Immature natural killer cell (primary cell): ENCODE data around the gene CAPRIN2. TPM values are rescaled to one million over a fixed set of nuclear protein-coding genes. Genes with fewer than 3 reads are reported as not detected.

Experiments used
- DNase-seq, 3 donors: peaks; one replicate each; pipeline ENCODE4 v3.0.0; 2022; ENCODE audit warnings: mixed read lengths in 1 of 3
- H3K27ac Mint-ChIP-seq, 6 donors: one replicate each; pipeline ENCODE4 v1.8.0; 2020; ENCODE audit warnings: mixed read lengths in 6 of 6, mild to moderate bottlenecking in 5 of 6, inconsistent platforms in 4 of 6, moderate library complexity in 3 of 6
- H3K27me3 Mint-ChIP-seq, 3 donors: one replicate each; pipeline ENCODE4 v1.8.0; 2020 to 2021; ENCODE audit warnings: low read depth in 3 of 3, mild to moderate bottlenecking in 3 of 3, mixed read lengths in 3 of 3, moderate library complexity in 3 of 3, inconsistent platforms in 1 of 3
- H3K36me3 Mint-ChIP-seq, 3 donors: one replicate each; pipeline ENCODE4 v1.8.0; 2020; ENCODE audit warnings: mixed read lengths in 3 of 3, inconsistent platforms in 2 of 3, mild to moderate bottlenecking in 2 of 3
- H3K4me1 Mint-ChIP-seq, 2 donors: one replicate each; pipeline ENCODE4 v1.8.0; 2020; ENCODE audit warnings: inconsistent platforms in 2 of 2, mild to moderate bottlenecking in 2 of 2, mixed read lengths in 2 of 2, moderate library complexity in 1 of 2
- H3K4me3 Mint-ChIP-seq, 5 donors: one replicate each; pipeline ENCODE4 v1.8.0; 2020; ENCODE audit warnings: mild to moderate bottlenecking in 5 of 5, mixed read lengths in 5 of 5, inconsistent platforms in 3 of 5, moderate library complexity in 3 of 5
- H3K9me3 Mint-ChIP-seq, 6 donors: one replicate each; pipeline ENCODE4 v1.8.0; 2020; ENCODE audit warnings: mild to moderate bottlenecking in 6 of 6, mixed read lengths in 6 of 6, inconsistent platforms in 4 of 6, moderate library complexity in 3 of 6
- polyA plus RNA-seq, 3 donors: library from polyadenylated mRNA; unstranded; fragments of 300-500 nt; fragmentation: Illumina TruSeq; gene quantifications; one replicate each; pipeline ENCODE4 v1.2.3, GENCODE V29; 2021

Gene CAPRIN2
- polyA plus RNA-seq = 1 to 10 TPM; 3.0 to 8.8 (median 7.2) TPM

- peaks cover 25 to 51% of the 10 kb centered on the region in 2 donors for H3K4me1 Mint-ChIP-seq
- H3K9me3 Mint-ChIP-seq = no peaks in the 10 kb centered on the region
- peaks cover 6 to 13% (median 10%) of the 10 kb centered on the region in 3 donors for H3K27me3 Mint-ChIP-seq
- peak; percentile 95 to 96 (median 96) for DNase-seq
- peaks cover 0 to 6% (median 5%) of the 10 kb centered on the region in 3 donors for H3K36me3 Mint-ChIP-seq
- peak within 1 kb of the TSS; percentile 92 to 100 (median 98) for H3K4me3 Mint-ChIP-seq
- peak within 1 kb of the TSS; percentile 85 to 97 (median 92) for H3K27ac Mint-ChIP-seq
Observed at GRCh38 chr12:30754750-30755394, at the start of gene CAPRIN2. Gene CAPRIN2, minus strand, starts transcription at chr12:30754951. Its CDS starts 1,431 bp downstream, at chr12:30753520.

- Mint-ChIP-seq H3K9me3 (peaks cover 0 to 2% (median 0%) of the 10 kb centered on the region in 6 donors), H3K4me3 (peak overlapping the region; percentile 50 to 82 (median 75)), H3K36me3 (no peaks in the 10 kb centered on the region), H3K27me3 (peaks cover 4 to 18% (median 11%) of the 10 kb centered on the region in 3 donors), H3K27ac (peak overlapping the region in 1 of 6 donors; percentile 7), H3K4me1 (peaks cover 23 to 26% of the 10 kb centered on the region in 2 donors)
- DNase-seq = no peak
Observed at GRCh38 chr12:30797689-30798088, 42.9 kb upstream of the CAPRIN2 start.

- Mint-ChIP-seq H3K27ac (peak overlapping the region in 2 of 6 donors; percentile 62 to 66), H3K4me3 (peak overlapping the region; percentile 80 to 90 (median 84)), H3K27me3 (peaks cover 4 to 18% (median 11%) of the 10 kb centered on the region in 3 donors), H3K9me3 (peaks cover 0 to 2% (median 0%) of the 10 kb centered on the region in 6 donors), H3K4me1 (peaks cover 23 to 26% of the 10 kb centered on the region in 2 donors), H3K36me3 (no peaks in the 10 kb centered on the region)
- no peak for DNase-seq
Observed at GRCh38 chr12:30796891-30797371, 42.2 kb upstream of the CAPRIN2 start.

GRCh38 chr12:30796313-30796780 lies 41.6 kb upstream of the CAPRIN2 start:
- Mint-ChIP-seq H3K36me3 (no peaks in the 10 kb centered on the region), H3K9me3 (peaks cover 0 to 2% (median 0%) of the 10 kb centered on the region in 6 donors), H3K27ac (peak overlapping the region in 1 of 6 donors; percentile 95)

GRCh38 chr12:30795410-30796312 lies 40.9 kb upstream of the CAPRIN2 start:
- Mint-ChIP-seq H3K4me3 (peak overlapping the region; percentile 88 to 92 (median 89)), H3K4me1 (peaks cover 23 to 26% of the 10 kb centered on the region in 2 donors), H3K36me3 (no peaks in the 10 kb centered on the region), H3K27me3 (peaks cover 4 to 18% (median 11%) of the 10 kb centered on the region in 3 donors), H3K9me3 (peaks cover 0 to 2% (median 0%) of the 10 kb centered on the region in 6 donors), H3K27ac (peak overlapping the region; percentile 49 to 96 (median 88))
- peak; percentile 72 to 81 (median 73) for DNase-seq

More at GRCh38 chr12:30796313-30796780, 41.6 kb upstream of the CAPRIN2 start:
- no peak for DNase-seq
- Mint-ChIP-seq H3K4me1 (peaks cover 23 to 26% of the 10 kb centered on the region in 2 donors), H3K4me3 (peak overlapping the region; percentile 88 to 92 (median 89)), H3K27me3 (peaks cover 4 to 18% (median 11%) of the 10 kb centered on the region in 3 donors)

- H3K9me3 Mint-ChIP-seq = peaks cover 0 to 2% (median 0%) of the 10 kb centered on the region in 6 donors
- H3K36me3 Mint-ChIP-seq = no peaks in the 10 kb centered on the region
- peaks cover 4 to 18% (median 11%) of the 10 kb centered on the region in 3 donors for H3K27me3 Mint-ChIP-seq
- peak overlapping the region; percentile 88 to 92 (median 89) for H3K4me3 Mint-ChIP-seq
- no peak for DNase-seq
- peak overlapping the region; percentile 49 to 96 (median 88) for H3K27ac Mint-ChIP-seq
- H3K4me1 Mint-ChIP-seq = peaks cover 23 to 26% of the 10 kb centered on the region in 2 donors
Observed at GRCh38 chr12:30794591-30795409, 40.0 kb upstream of the CAPRIN2 start.

- Mint-ChIP-seq H3K9me3 (peaks cover 0 to 2% (median 0%) of the 10 kb centered on the region in 6 donors), H3K27me3 (peaks cover 4 to 18% (median 11%) of the 10 kb centered on the region in 3 donors), H3K4me3 (peak overlapping the region in 3 of 5 donors; percentile 49 to 53 (median 50)), H3K27ac (peak overlapping the region in 2 of 6 donors; percentile 55 to 75), H3K4me1 (peaks cover 23 to 26% of the 10 kb centered on the region in 2 donors), H3K36me3 (no peaks in the 10 kb centered on the region)
- DNase-seq = no peak
Observed at GRCh38 chr12:30794020-30794419, 39.3 kb upstream of the CAPRIN2 start.

- Mint-ChIP-seq H3K9me3 (peaks cover 0 to 2% (median 0%) of the 10 kb centered on the region in 6 donors), H3K36me3 (no peaks in the 10 kb centered on the region), H3K4me1 (peaks cover 22 to 26% of the 10 kb centered on the region in 2 donors), H3K4me3 (peak overlapping the region in 3 of 5 donors; percentile 6 to 45 (median 7)), H3K27ac (peak overlapping the region in 3 of 6 donors; percentile 23 to 69 (median 55)), H3K27me3 (peaks cover 4 to 16% (median 11%) of the 10 kb centered on the region in 3 donors)
- DNase-seq = no peak
Observed at GRCh38 chr12:30792648-30793499, 38.1 kb upstream of the CAPRIN2 start.

- Mint-ChIP-seq H3K27ac (no peak overlapping the region), H3K36me3 (no peaks in the 10 kb centered on the region), H3K4me1 (peaks cover 15 to 21% of the 10 kb centered on the region in 2 donors), H3K9me3 (peaks cover 0 to under 1% (median 0%) of the 10 kb centered on the region in 6 donors), H3K27me3 (peaks cover 4 to 12% (median 8%) of the 10 kb centered on the region in 3 donors), H3K4me3 (no peak overlapping the region)
- DNase-seq = no peak
Observed at GRCh38 chr12:30792085-30792484, 37.3 kb upstream of the CAPRIN2 start.

GRCh38 chr12:30788754-30789153 lies 34.0 kb upstream of the CAPRIN2 start:
- Mint-ChIP-seq H3K4me1 (peaks cover 0 to 3% of the 10 kb centered on the region in 2 donors), H3K27ac (no peak overlapping the region), H3K4me3 (no peak overlapping the region), H3K36me3 (no peaks in the 10 kb centered on the region), H3K9me3 (no peaks in the 10 kb centered on the region), H3K27me3 (peaks cover 4 to 9% (median 6%) of the 10 kb centered on the region in 3 donors)
- DNase-seq = no peak

- Mint-ChIP-seq H3K4me3 (no peak overlapping the region), H3K9me3 (no peaks in the 10 kb centered on the region), H3K4me1 (no peaks in the 10 kb centered on the region), H3K36me3 (no peaks in the 10 kb centered on the region), H3K27me3 (peaks cover 2 to 12% (median 3%) of the 10 kb centered on the region in 3 donors), H3K27ac (no peak overlapping the region)
- DNase-seq = no peak
Observed at GRCh38 chr12:30785630-30786029, 30.9 kb upstream of the CAPRIN2 start.

GRCh38 chr12:30784508-30784907 lies 29.8 kb upstream of the CAPRIN2 start:
- H3K9me3 Mint-ChIP-seq = no peaks in the 10 kb centered on the region
- no peaks in the 10 kb centered on the region for H3K4me1 Mint-ChIP-seq
- DNase-seq = no peak
- no peak overlapping the region for H3K4me3 Mint-ChIP-seq
- H3K27ac Mint-ChIP-seq = no peak overlapping the region
- H3K27me3 Mint-ChIP-seq = peaks cover 2 to 12% (median 3%) of the 10 kb centered on the region in 3 donors
- no peaks in the 10 kb centered on the region for H3K36me3 Mint-ChIP-seq
